Neuronal stem cell (in vitro differentiated cells): ENCODE data around the gene ZNF678.

Experiments used
- DNase-seq: peaks from one replicate; pipeline ENCODE4 v3.0.0-alpha.2; 2013; ENCODE audit warnings: low spot score
- H2AFZ ChIP-seq: one replicate; pipeline ENCODE4 v1.6.1; 2013; ENCODE audit warnings: mild to moderate bottlenecking, low read length, inconsistent platforms
- H2AK5ac ChIP-seq: 2 replicates; pipeline ENCODE4 v1.6.1; 2013; ENCODE audit warnings: low read depth, mild to moderate bottlenecking, inconsistent platforms, low read length, moderate library complexity, mixed read lengths
- H2BK120ac ChIP-seq: 2 replicates; pipeline ENCODE4 v1.6.1; 2013; ENCODE audit warnings: low read depth, mild to moderate bottlenecking, inconsistent platforms, low read length, moderate library complexity, mixed read lengths
- H2BK12ac ChIP-seq: one replicate; pipeline ENCODE4 v1.6.1; 2013; ENCODE audit warnings: low read length, inconsistent platforms
- H2BK15ac ChIP-seq: 2 replicates; pipeline ENCODE4 v1.6.1; 2013; ENCODE audit warnings: mild to moderate bottlenecking, low read length, inconsistent platforms, mixed read lengths
- H2BK5ac ChIP-seq: one replicate; pipeline ENCODE4 v1.6.1; 2013; ENCODE audit warnings: inconsistent platforms, mild to moderate bottlenecking, low read length, moderate library complexity
- H3K14ac ChIP-seq: one replicate; pipeline ENCODE4 v1.6.1; 2013; ENCODE audit warnings: low read length, inconsistent platforms
- H3K18ac ChIP-seq: 2 replicates; pipeline ENCODE4 v1.6.1; 2013; ENCODE audit warnings: low read length, inconsistent platforms
- H3K23ac ChIP-seq: 2 replicates; pipeline ENCODE4 v1.6.1; 2013; ENCODE audit warnings: low read depth, mild to moderate bottlenecking, mixed read lengths, low read length, inconsistent platforms; ENCODE audit not compliant: poor library complexity
- H3K27ac ChIP-seq: replicated peaks from 3 replicates; pipeline ENCODE4 v1.5.1; 2013; ENCODE audit warnings: low read length, inconsistent platforms
- H3K27me3 ChIP-seq, 3 experiments: 2 replicates each; pipeline ENCODE4 v1.6.1; 2013; ENCODE audit warnings: low read length in 3 of 3, mild to moderate bottlenecking in 2 of 3, inconsistent platforms in 1 of 3, low read depth in 1 of 3, mixed read lengths in 1 of 3, moderate library complexity in 1 of 3; ENCODE audit not compliant: control insufficient read depth in 3 of 3, insufficient read depth in 3 of 3
- H3K36me3 ChIP-seq, 2 donors: replicated peaks in 1 of 2; 2 replicates each; pipeline ENCODE4 v1.6.1; 2013; ENCODE audit warnings: low read length in 2 of 2; ENCODE audit not compliant: control insufficient read depth in 2 of 2, insufficient read depth in 2 of 2
- H3K4ac ChIP-seq: 2 replicates; pipeline ENCODE4 v1.6.1; 2013; ENCODE audit warnings: inconsistent platforms, mild to moderate bottlenecking, low read length, moderate library complexity
- H3K4me1 ChIP-seq, 2 donors: 1 replicate in 1 of 2; 2 replicates in 1 of 2; pipeline ENCODE4 v1.6.1; 2013; ENCODE audit warnings: low read length in 2 of 2, low read depth in 1 of 2; ENCODE audit not compliant: control insufficient read depth in 2 of 2, insufficient read depth in 1 of 2
- H3K4me2 ChIP-seq: one replicate; pipeline ENCODE4 v1.6.1; 2013; ENCODE audit warnings: mild to moderate bottlenecking, low read length, inconsistent platforms; ENCODE audit not compliant: insufficient read depth, poor library complexity, severe bottlenecking
- H3K4me3 ChIP-seq, 2 donors: 2 replicates each; pipeline ENCODE4 v1.5.1; 2013; ENCODE audit warnings: low read length in 2 of 2, mild to moderate bottlenecking in 2 of 2, inconsistent platforms in 1 of 2, moderate library complexity in 1 of 2
- H3K79me1 ChIP-seq: one replicate; pipeline ENCODE4 v1.6.1; 2013; ENCODE audit warnings: low read depth, mild to moderate bottlenecking, inconsistent platforms, low read length, moderate library complexity
- H3K9ac ChIP-seq: one replicate; pipeline ENCODE4 v1.6.1; 2013; ENCODE audit warnings: mild to moderate bottlenecking, low read depth, low read length, inconsistent platforms; ENCODE audit not compliant: poor library complexity
- H3K9me3 ChIP-seq, 2 donors: replicated peaks in 1 of 2; 2 replicates each; pipeline versions ENCODE3 to v1.6.1; 2013; ENCODE audit warnings: low read length in 2 of 2, mild to moderate bottlenecking in 2 of 2, inconsistent platforms in 1 of 2, low read depth in 1 of 2, mixed read lengths in 1 of 2, moderate library complexity in 1 of 2; ENCODE audit not compliant: control insufficient read depth in 2 of 2, insufficient read depth in 1 of 2
- H4K8ac ChIP-seq: one replicate; pipeline ENCODE4 v1.6.1; 2013; ENCODE audit warnings: low read depth, mild to moderate bottlenecking, inconsistent platforms, low read length, moderate library complexity
- H4K91ac ChIP-seq: one replicate; pipeline ENCODE4 v1.6.1; 2013; ENCODE audit warnings: low read length, low read depth, mild to moderate bottlenecking, inconsistent platforms; ENCODE audit not compliant: poor library complexity
- WGBS, 2 donors: extraction: QIAGEN DNeasy Blood & Tissue Kit; methylation state at CpG; one replicate each; pipeline ENCODE4 v1.1.7; 2013; ENCODE audit warnings: missing lambda C conversion rate in 2 of 2, mixed read lengths in 1 of 2; ENCODE audit not compliant: insufficient read length in 2 of 2, insufficient replicate concordance in 1 of 2; ENCODE audit errors: extremely low coverage in 2 of 2; 5-methylcytosine and 5-hydroxymethylcytosine counted together

The ZNF678 gene

GRCh38 chr1:227545361-227545760 lies 18.0 kb upstream of the ZNF678 start:
- Histone ChIP-seq H4K91ac (no peak overlapping the region), H3K4me3 (no peak overlapping the region)
- no CpG with 5 or more reads among the region's 5 CpGs for WGBS, 2 donors

GRCh38 chr1:227546059-227546458 lies 17.3 kb upstream of the ZNF678 start:
- no peak for DNase-seq
- WGBS, 2 donors = no CpG with 5 or more reads among the region's 5 CpGs
- Histone ChIP-seq H3K27ac (no peak overlapping the region), H4K91ac (no peak overlapping the region), H2AK5ac (no peak overlapping the region), H2BK12ac (no peak overlapping the region), H3K9me3 (peaks cover 0 to 4% of the 10 kb centered on the region in 2 donors), H3K36me3 (no peaks in the 10 kb centered on the region), H3K18ac (no peak overlapping the region), H3K14ac (peak overlapping the region; percentile 64), H3K9ac (no peak overlapping the region), H3K4me1 (peaks cover 0 to 2% of the 10 kb centered on the region in 2 donors), H3K79me1 (no peaks in the 10 kb centered on the region), H4K8ac (no peak overlapping the region), H3K4ac (no peak overlapping the region), H2BK120ac (no peak overlapping the region), H2AFZ (no peak overlapping the region), H3K4me2 (no peak overlapping the region), H2BK5ac (no peak overlapping the region), H3K23ac (peak overlapping the region; percentile 22), H3K27me3 (peaks cover 0 to 2% (median 0%) of the 10 kb centered on the region in 3 experiments), H3K4me3 (no peak overlapping the region), H2BK15ac (peak overlapping the region; percentile 65)

More at GRCh38 chr1:227545361-227545760, 18.0 kb upstream of the ZNF678 start:
- H3K4me1 ChIP-seq = peaks cover 0 to 2% of the 10 kb centered on the region in 2 donors
- H3K14ac ChIP-seq = no peak overlapping the region
- no peak overlapping the region for H3K27ac ChIP-seq
- peak overlapping the region; percentile 48 for H3K23ac ChIP-seq
- no peaks in the 10 kb centered on the region for H3K36me3 ChIP-seq
- no peak overlapping the region for H2BK5ac ChIP-seq
- no peak overlapping the region for H3K9ac ChIP-seq
- H3K4me2 ChIP-seq = no peak overlapping the region
- no peak overlapping the region for H2BK15ac ChIP-seq
- H2BK120ac ChIP-seq = no peak overlapping the region
- peaks cover 3% of the 10 kb centered on the region for H3K79me1 ChIP-seq
- no peak for DNase-seq
- H3K27me3 ChIP-seq = peaks cover 0 to 2% (median 0%) of the 10 kb centered on the region in 3 experiments
- peak overlapping the region; percentile 51 for H2BK12ac ChIP-seq
- H4K8ac ChIP-seq = peak overlapping the region; percentile 23
- no peak overlapping the region for H3K18ac ChIP-seq
- no peak overlapping the region for H2AK5ac ChIP-seq
- no peak overlapping the region for H2AFZ ChIP-seq
- no peak overlapping the region for H3K4ac ChIP-seq
- H3K9me3 ChIP-seq = peaks cover 0 to 4% of the 10 kb centered on the region in 2 donors

- no peak overlapping the region for H2BK12ac ChIP-seq
- H2BK15ac ChIP-seq = peak overlapping the region; percentile 52
Measured at GRCh38 chr1:227546598-227547309, 16.6 kb upstream of the ZNF678 start.

GRCh38 chr1:227547310-227548118 lies 15.8 kb upstream of the ZNF678 start:
- Histone ChIP-seq H3K14ac (peak overlapping the region; percentile 31), H3K18ac (peak overlapping the region; percentile 16), H3K79me1 (no peaks in the 10 kb centered on the region), H3K4me3 (no peak overlapping the region), H3K4me2 (no peak overlapping the region), H2AK5ac (no peak overlapping the region), H2BK5ac (no peak overlapping the region), H3K4ac (no peak overlapping the region), H2BK12ac (no peak overlapping the region), H3K23ac (peak overlapping the region; percentile 47), H2BK15ac (peak overlapping the region; percentile 52), H3K9ac (peak overlapping the region; percentile 39), H3K27me3 (no peaks in the 10 kb centered on the region), H4K8ac (no peak overlapping the region), H2AFZ (no peak overlapping the region), H3K36me3 (no peaks in the 10 kb centered on the region), H3K9me3 (peaks cover 0 to 1% of the 10 kb centered on the region in 2 donors), H4K91ac (no peak overlapping the region), H3K27ac (no peak overlapping the region), H3K4me1 (peaks cover 0 to 2% of the 10 kb centered on the region in 2 donors), H2BK120ac (no peak overlapping the region)
- no peak for DNase-seq
- WGBS, 2 donors = no CpG with 5 or more reads among the region's 8 CpGs

More at GRCh38 chr1:227546598-227547309, 16.6 kb upstream of the ZNF678 start:
- Histone ChIP-seq H3K27ac (no peak overlapping the region), H3K4me3 (peak overlapping the region in 1 of 2 donors; percentile 39), H3K4me1 (peaks cover 0 to 2% of the 10 kb centered on the region in 2 donors), H3K4me2 (no peak overlapping the region), H3K23ac (peak overlapping the region; percentile 77), H3K36me3 (no peaks in the 10 kb centered on the region), H4K91ac (no peak overlapping the region), H3K14ac (peak overlapping the region; percentile 31), H3K18ac (no peak overlapping the region), H3K27me3 (peaks cover 0 to under 1% (median 0%) of the 10 kb centered on the region in 3 experiments), H2AFZ (no peak overlapping the region), H3K4ac (no peak overlapping the region), H3K9me3 (peaks cover 0 to 1% of the 10 kb centered on the region in 2 donors), H2AK5ac (no peak overlapping the region), H2BK5ac (peak overlapping the region; percentile 85), H3K79me1 (no peaks in the 10 kb centered on the region), H3K9ac (peak overlapping the region; percentile 30), H2BK120ac (no peak overlapping the region), H4K8ac (no peak overlapping the region)
- no CpG with 5 or more reads among the region's 8 CpGs for WGBS, 2 donors
- no peak for DNase-seq
